ENCODE data around the gene C10orf67.

The C10orf67 gene

GRCh38 chr10:23293145-23293724, 51.4 kb downstream of the C10orf67 start:
- peak; percentile 75 for TF ChIP-seq CTCF (IDR thresholded peaks at IDR 0.05; ENCODE audit: low read depth, low read length, missing control alignments)
- in situ Hi-C loops (cut with HindIII; ENCODE audit: low sequenced_read_pairs), result no loop called here
- H3K4me3 ChIP-seq (ENCODE audit: low read depth, low read length), result no peak overlapping the region
- peak; percentile 4 for DNase-seq (ENCODE audit: low read depth)

- no peak overlapping the region for H3K4me3 ChIP-seq (ENCODE audit: low read depth, low read length)
- in situ Hi-C loops (cut with HindIII; ENCODE audit: low sequenced_read_pairs), result no loop called here
- no peak for DNase-seq (ENCODE audit: low read depth)
- TF ChIP-seq CTCF (IDR thresholded peaks at IDR 0.05; ENCODE audit: low read depth, low read length, missing control alignments), result no peak
These were observed 52.9 kb downstream of the C10orf67 start for GRCh38 chr10:23291551-23292334.

DNA sequence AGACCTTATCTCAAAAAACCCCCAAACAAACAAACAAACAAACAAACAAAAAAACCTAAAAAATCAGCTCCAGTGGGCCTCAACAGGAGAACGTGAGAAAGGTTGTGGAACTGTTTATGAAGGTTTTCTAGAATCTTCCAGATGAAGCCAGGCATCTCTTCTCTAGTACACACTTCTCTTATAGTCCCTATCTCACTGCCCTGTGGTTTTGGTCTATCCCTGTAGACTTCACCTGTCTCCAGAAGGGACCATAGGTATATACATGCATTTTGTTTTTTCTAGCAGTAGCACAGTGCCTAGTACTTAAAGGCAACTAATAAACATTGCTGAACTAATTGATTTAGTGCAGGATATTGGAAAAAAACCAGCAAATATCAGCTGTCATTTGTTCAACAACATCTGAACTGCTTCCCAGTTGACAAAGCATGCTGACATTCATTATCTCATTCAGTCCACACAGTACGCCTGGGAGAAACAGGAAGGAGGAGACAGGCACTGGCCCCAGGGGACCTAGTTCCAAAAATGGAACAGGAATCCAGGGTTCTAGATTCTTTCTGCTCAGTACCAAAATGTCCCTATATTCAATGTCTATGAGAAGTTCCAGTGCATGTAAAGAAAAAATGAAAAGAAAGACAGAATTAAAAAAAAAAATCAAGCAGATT, 59.8 kb downstream of the C10orf67 start:
- TF ChIP-seq CTCF (IDR thresholded peaks at IDR 0.05; ENCODE audit: low read depth, low read length, missing control alignments), result no peak
- DNase-seq (ENCODE audit: low read depth), result no peak
- H3K4me3 ChIP-seq (ENCODE audit: low read depth, low read length), result no peak overlapping the region
- in situ Hi-C loops (cut with HindIII; ENCODE audit: low sequenced_read_pairs), result no loop called here

DNA sequence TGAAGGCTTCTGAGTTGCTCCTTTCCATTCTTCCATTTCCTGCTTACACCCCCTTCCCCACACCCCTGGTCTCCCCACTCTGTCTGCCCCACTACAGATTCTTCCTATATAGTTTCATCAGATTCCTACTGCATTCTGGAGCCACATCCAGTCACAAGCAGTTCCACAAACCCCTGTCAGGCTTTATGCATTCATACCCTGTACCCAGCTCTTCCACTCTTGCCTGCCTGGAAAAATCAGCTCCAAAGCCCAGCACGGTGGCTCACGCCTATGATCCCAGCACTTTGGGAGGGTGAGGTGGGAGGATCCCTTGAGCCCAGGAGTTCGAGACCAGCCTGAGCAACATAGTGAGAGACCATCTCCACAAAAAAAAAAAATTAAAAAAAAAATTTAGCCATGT, 60.4 kb downstream of the C10orf67 start:
- no peak overlapping the region for H3K4me3 ChIP-seq (ENCODE audit: low read depth, low read length)
- TF ChIP-seq CTCF (IDR thresholded peaks at IDR 0.05; ENCODE audit: low read depth, low read length, missing control alignments), result no peak
- DNase-seq (ENCODE audit: low read depth), result no peak
- in situ Hi-C loops (cut with HindIII; ENCODE audit: low sequenced_read_pairs), result no loop called here

GRCh38 chr10:23283680-23284079, 60.9 kb downstream of the C10orf67 start:
- no peak for TF ChIP-seq CTCF (IDR thresholded peaks at IDR 0.05; ENCODE audit: low read depth, low read length, missing control alignments)
- in situ Hi-C loops (cut with HindIII; ENCODE audit: low sequenced_read_pairs), result no loop called here
- H3K4me3 ChIP-seq (ENCODE audit: low read depth, low read length), result no peak overlapping the region
- no peak for DNase-seq (ENCODE audit: low read depth)

DNA sequence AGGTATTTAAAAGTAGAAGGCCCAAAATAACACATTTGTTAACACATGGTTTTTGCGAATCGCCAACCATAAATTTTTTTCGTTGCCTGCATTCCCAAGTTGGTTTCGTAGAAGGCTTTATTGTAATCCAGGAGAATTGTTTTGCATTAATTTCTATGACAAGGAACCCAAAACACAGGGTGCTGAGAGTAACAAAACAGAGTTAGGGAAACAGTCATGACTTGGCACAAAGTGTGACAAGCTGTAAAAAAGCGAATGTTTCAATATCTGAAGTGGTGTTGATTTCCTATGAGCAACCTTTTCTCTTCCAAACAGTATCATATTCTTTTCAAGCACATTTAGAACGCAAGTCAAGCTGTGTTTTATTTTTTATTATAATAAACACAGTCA, 63.6 kb downstream of the C10orf67 start:
- H3K4me3 ChIP-seq (ENCODE audit: low read depth, low read length), result no peak overlapping the region
- no peak for DNase-seq (ENCODE audit: low read depth)
- TF ChIP-seq CTCF (IDR thresholded peaks at IDR 0.05; ENCODE audit: low read depth, low read length, missing control alignments), result no peak
- in situ Hi-C loops (cut with HindIII; ENCODE audit: low sequenced_read_pairs), result no loop called here

Data from astrocyte of the cerebellum (primary cell).